ENCODE data around the gene DNAH17. TPM values are rescaled to one million over a fixed set of nuclear protein-coding genes. Genes with fewer than 3 reads are reported as not detected.

DNAH17 gene
- total RNA-seq, 1 experiment from 2014 or later = 0.69 TPM

DNA sequence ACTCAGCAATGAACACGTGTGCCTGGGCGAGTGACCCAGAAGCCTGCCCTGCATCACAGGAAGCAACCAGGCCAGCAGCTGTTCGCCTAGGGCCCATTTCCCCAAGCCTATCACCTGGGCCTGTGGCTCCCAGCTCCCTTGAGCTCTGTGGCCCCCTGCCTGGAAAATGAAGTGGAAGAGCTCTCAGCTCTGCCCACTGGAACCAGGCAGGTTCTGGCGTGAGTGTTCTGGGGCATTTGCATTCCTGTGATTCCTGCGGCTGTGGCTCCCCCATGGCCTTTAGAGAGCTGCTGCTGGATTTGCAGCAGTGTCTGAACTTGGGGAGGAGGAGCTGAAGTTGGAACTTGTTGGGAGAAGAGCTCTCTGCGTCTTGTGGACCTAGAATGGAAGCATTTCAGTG, 175.9 kb downstream of the DNAH17 start:
- Histone ChIP-seq H3K79me2 (ENCODE audit: insufficient read depth, low read length) (peaks cover 24% of the 10 kb centered on the region), H3K36me3 (ENCODE audit: control insufficient read depth in 1 of 2, insufficient read depth in 2 of 2, low read length in 2 of 2) (peaks cover 52 to 72% of the 10 kb centered on the region in 2 experiments; a peak in 3 of 4 replicates), H3K9me3 (ENCODE audit: control insufficient read depth in 1 of 2, insufficient read depth in 1 of 2, low read depth in 1 of 2, low read length in 2 of 2) (no peaks in the 10 kb centered on the region), H3K27ac (ENCODE audit: low read depth, low read length) (no peak overlapping the region), H3K4me3 (replicated peaks in 1 of 2; ENCODE audit: low read depth in 1 of 2, low read length in 2 of 2) (no peak overlapping the region), H2AFZ (ENCODE audit: low read depth, low read length, poor library complexity, severe bottlenecking) (no peak overlapping the region), H3K9ac (ENCODE audit: low read length) (no peak overlapping the region), H3K4me1 (ENCODE audit: control insufficient read depth in 1 of 2, insufficient read depth in 2 of 2, low read length in 2 of 2) (no peaks in the 10 kb centered on the region), H4K20me1 (ENCODE audit: insufficient read depth) (no peaks in the 10 kb centered on the region; the same call in 1 of the 2 replicates), H3K4me2 (ENCODE audit: low read length) (no peak overlapping the region), H3K9me2 (ENCODE audit: insufficient read depth) (no peaks in the 10 kb centered on the region), H3K27me3 (ENCODE audit: insufficient read depth, low read length) (no peaks in the 10 kb centered on the region)
- ChIA-PET CTCF (interaction anchor here (1.7 to 1.9 kb wide), 2 partner anchors 9 to 21 kb away, joined by 5 to 7 read pairs; no protein-coding TSS in a partner anchor), POLR2A (interaction anchor here (0.6 kb wide), 1 partner anchor 39 kb away, joined by 4 read pairs; no protein-coding TSS in a partner anchor), RAD21 (ENCODE audit: low non-redundant PET in 1 of 2, low total read pairs in 2 of 2, uncharacterized antibody in 2 of 2, unreplicated experiment in 2 of 2) (no interaction called here)
- ATAC-seq = no peak
- intact Hi-C loops (cut with micrococcal nuclease) = no loop called here
- no TSS peak for BruUV-seq (replicated peaks)
- TF ChIP-seq SRF (IDR thresholded peaks at IDR 0.05; ENCODE audit: low read depth) = no peak
- no peak for TF ChIP-seq POLR2A (IDR thresholded peaks at IDR 0.05; ENCODE audit: borderline replicate concordance, extremely low read depth, insufficient read depth, insufficient read length)
- TF ChIP-seq CBX3 (IDR thresholded peaks at IDR 0.05; ENCODE audit: low read depth) = no peak
- TF ChIP-seq, protein P1, sequence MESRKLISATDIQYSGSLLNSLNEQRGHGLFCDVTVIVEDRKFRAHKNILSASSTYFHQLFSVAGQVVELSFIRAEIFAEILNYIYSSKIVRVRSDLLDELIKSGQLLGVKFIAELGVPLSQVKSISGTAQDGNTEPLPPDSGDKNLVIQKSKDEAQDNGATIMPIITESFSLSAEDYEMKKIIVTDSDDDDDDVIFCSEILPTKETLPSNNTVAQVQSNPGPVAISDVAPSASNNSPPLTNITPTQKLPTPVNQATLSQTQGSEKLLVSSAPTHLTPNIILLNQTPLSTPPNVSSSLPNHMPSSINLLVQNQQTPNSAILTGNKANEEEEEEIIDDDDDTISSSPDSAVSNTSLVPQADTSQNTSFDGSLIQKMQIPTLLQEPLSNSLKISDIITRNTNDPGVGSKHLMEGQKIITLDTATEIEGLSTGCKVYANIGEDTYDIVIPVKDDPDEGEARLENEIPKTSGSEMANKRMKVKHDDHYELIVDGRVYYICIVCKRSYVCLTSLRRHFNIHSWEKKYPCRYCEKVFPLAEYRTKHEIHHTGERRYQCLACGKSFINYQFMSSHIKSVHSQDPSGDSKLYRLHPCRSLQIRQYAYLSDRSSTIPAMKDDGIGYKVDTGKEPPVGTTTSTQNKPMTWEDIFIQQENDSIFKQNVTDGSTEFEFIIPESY (IDR thresholded peaks at IDR 0.05; ENCODE audit: extremely low read depth, insufficient replicate concordance, low read length) = no peak
- TF ChIP-seq, protein P2, sequence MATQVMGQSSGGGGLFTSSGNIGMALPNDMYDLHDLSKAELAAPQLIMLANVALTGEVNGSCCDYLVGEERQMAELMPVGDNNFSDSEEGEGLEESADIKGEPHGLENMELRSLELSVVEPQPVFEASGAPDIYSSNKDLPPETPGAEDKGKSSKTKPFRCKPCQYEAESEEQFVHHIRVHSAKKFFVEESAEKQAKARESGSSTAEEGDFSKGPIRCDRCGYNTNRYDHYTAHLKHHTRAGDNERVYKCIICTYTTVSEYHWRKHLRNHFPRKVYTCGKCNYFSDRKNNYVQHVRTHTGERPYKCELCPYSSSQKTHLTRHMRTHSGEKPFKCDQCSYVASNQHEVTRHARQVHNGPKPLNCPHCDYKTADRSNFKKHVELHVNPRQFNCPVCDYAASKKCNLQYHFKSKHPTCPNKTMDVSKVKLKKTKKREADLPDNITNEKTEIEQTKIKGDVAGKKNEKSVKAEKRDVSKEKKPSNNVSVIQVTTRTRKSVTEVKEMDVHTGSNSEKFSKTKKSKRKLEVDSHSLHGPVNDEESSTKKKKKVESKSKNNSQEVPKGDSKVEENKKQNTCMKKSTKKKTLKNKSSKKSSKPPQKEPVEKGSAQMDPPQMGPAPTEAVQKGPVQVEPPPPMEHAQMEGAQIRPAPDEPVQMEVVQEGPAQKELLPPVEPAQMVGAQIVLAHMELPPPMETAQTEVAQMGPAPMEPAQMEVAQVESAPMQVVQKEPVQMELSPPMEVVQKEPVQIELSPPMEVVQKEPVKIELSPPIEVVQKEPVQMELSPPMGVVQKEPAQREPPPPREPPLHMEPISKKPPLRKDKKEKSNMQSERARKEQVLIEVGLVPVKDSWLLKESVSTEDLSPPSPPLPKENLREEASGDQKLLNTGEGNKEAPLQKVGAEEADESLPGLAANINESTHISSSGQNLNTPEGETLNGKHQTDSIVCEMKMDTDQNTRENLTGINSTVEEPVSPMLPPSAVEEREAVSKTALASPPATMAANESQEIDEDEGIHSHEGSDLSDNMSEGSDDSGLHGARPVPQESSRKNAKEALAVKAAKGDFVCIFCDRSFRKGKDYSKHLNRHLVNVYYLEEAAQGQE (IDR thresholded peaks at IDR 0.05; ENCODE audit: low read depth) = no peak
- TF ChIP-seq TCF7L2 (IDR thresholded peaks at IDR 0.05; ENCODE audit: borderline replicate concordance, extremely low read depth, insufficient read depth, insufficient read length) = no peak
- TF ChIP-seq, protein P3, sequence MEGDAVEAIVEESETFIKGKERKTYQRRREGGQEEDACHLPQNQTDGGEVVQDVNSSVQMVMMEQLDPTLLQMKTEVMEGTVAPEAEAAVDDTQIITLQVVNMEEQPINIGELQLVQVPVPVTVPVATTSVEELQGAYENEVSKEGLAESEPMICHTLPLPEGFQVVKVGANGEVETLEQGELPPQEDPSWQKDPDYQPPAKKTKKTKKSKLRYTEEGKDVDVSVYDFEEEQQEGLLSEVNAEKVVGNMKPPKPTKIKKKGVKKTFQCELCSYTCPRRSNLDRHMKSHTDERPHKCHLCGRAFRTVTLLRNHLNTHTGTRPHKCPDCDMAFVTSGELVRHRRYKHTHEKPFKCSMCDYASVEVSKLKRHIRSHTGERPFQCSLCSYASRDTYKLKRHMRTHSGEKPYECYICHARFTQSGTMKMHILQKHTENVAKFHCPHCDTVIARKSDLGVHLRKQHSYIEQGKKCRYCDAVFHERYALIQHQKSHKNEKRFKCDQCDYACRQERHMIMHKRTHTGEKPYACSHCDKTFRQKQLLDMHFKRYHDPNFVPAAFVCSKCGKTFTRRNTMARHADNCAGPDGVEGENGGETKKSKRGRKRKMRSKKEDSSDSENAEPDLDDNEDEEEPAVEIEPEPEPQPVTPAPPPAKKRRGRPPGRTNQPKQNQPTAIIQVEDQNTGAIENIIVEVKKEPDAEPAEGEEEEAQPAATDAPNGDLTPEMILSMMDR (IDR thresholded peaks at IDR 0.05 in 2 of 3, conservative IDR thresholded peaks at IDR 0.05 in 1 of 3; ENCODE audit: borderline replicate concordance in 1 of 3, insufficient read depth in 1 of 3, low read depth in 2 of 3, low read length in 2 of 3) = no peak
- no peak for TF ChIP-seq EZH2 (IDR thresholded peaks at IDR 0.05)
- no peak for TF ChIP-seq POLR2AphosphoS5 (IDR thresholded peaks at IDR 0.05; ENCODE audit: low read depth, low read length)
- TF ChIP-seq JUND (IDR thresholded peaks at IDR 0.05) = no peak
- TF ChIP-seq RAD21 (IDR thresholded peaks at IDR 0.05; ENCODE audit: low read depth) = no peak
- TF ChIP-seq ZNF274 (IDR thresholded peaks at IDR 0.05; ENCODE audit: low read depth, low read length) = no peak
- TF ChIP-seq ZFX (IDR thresholded peaks at IDR 0.05) = no peak
- no peak for TF ChIP-seq ELF1 (IDR thresholded peaks at IDR 0.05; ENCODE audit: borderline replicate concordance, low read depth)
- TF ChIP-seq EGR1 (IDR thresholded peaks at IDR 0.05; ENCODE audit: low read depth) = no peak
- no peak for TF ChIP-seq SP1 (IDR thresholded peaks at IDR 0.05; ENCODE audit: low read depth)
- no peak for DNase-seq (ENCODE audit: low read depth, low spot score)

Data from HCT116 (cell line).